ENCODE results near the gene PRLH.

DNA sequence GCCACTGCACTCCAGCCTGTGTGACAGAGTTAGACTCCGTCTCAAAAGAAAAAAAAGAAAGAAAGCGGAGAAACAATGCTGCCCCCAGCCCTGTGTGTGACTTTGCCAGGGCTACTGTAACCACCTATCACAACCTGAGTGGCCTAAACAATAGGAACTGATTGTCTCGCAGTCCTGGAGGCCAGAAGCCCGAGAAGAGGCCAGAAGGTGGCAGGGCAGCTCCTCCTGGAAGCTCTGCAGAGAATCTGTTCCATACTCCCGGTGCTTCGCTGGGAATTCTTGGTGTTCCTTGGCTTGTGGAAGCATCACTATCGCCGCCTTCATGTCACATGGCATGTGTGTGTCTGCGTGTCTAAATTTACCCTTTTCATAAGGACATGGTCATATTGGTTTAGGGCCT, 38.6 kb downstream of the PRLH start:
- TF ChIP-seq, protein P1, sequence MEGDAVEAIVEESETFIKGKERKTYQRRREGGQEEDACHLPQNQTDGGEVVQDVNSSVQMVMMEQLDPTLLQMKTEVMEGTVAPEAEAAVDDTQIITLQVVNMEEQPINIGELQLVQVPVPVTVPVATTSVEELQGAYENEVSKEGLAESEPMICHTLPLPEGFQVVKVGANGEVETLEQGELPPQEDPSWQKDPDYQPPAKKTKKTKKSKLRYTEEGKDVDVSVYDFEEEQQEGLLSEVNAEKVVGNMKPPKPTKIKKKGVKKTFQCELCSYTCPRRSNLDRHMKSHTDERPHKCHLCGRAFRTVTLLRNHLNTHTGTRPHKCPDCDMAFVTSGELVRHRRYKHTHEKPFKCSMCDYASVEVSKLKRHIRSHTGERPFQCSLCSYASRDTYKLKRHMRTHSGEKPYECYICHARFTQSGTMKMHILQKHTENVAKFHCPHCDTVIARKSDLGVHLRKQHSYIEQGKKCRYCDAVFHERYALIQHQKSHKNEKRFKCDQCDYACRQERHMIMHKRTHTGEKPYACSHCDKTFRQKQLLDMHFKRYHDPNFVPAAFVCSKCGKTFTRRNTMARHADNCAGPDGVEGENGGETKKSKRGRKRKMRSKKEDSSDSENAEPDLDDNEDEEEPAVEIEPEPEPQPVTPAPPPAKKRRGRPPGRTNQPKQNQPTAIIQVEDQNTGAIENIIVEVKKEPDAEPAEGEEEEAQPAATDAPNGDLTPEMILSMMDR (IDR thresholded peaks at IDR 0.05; ENCODE audit: insufficient read depth, low read length), result no peak
- TF ChIP-seq POLR2AphosphoS5 (IDR thresholded peaks at IDR 0.05; ENCODE audit: low read depth), result no peak
- TF ChIP-seq, protein P2, sequence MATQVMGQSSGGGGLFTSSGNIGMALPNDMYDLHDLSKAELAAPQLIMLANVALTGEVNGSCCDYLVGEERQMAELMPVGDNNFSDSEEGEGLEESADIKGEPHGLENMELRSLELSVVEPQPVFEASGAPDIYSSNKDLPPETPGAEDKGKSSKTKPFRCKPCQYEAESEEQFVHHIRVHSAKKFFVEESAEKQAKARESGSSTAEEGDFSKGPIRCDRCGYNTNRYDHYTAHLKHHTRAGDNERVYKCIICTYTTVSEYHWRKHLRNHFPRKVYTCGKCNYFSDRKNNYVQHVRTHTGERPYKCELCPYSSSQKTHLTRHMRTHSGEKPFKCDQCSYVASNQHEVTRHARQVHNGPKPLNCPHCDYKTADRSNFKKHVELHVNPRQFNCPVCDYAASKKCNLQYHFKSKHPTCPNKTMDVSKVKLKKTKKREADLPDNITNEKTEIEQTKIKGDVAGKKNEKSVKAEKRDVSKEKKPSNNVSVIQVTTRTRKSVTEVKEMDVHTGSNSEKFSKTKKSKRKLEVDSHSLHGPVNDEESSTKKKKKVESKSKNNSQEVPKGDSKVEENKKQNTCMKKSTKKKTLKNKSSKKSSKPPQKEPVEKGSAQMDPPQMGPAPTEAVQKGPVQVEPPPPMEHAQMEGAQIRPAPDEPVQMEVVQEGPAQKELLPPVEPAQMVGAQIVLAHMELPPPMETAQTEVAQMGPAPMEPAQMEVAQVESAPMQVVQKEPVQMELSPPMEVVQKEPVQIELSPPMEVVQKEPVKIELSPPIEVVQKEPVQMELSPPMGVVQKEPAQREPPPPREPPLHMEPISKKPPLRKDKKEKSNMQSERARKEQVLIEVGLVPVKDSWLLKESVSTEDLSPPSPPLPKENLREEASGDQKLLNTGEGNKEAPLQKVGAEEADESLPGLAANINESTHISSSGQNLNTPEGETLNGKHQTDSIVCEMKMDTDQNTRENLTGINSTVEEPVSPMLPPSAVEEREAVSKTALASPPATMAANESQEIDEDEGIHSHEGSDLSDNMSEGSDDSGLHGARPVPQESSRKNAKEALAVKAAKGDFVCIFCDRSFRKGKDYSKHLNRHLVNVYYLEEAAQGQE (IDR thresholded peaks at IDR 0.05; ENCODE audit: insufficient replicate concordance, low read depth), result no peak
- TF ChIP-seq GABPA (IDR thresholded peaks at IDR 0.05; ENCODE audit: low read depth), result no peak

All from HL-60 (cell line).